HEK293 (cell line): ENCODE results near the gene EXD3.
A peak's percentile ranks its signal among the peaks of the same experiment; 100 is the strongest.

Experiments used
- HOXC10 ChIP-seq: sonication (generic); formaldehyde crosslinking; IDR thresholded peaks from 2 replicates; pipeline ENCODE4 v1.8.1; 2023; ENCODE audit warnings: mild to moderate bottlenecking, missing genetic modification reagents
- KLF7 ChIP-seq: fragments of 450-650 bp; formaldehyde crosslinking; IDR thresholded peaks from 2 replicates; pipeline ENCODE4 v1.5.1; 2016; ENCODE audit warnings: missing biosample characterization, missing genetic modification characterization, borderline replicate concordance
- SETDB1 ChIP-seq: IDR thresholded peaks from one replicate; pipeline ENCODE4 v1.6.1; 2017; ENCODE audit warnings: mild to moderate bottlenecking, low read length, moderate library complexity, mixed read lengths; ENCODE audit not compliant: insufficient read length
- SP2 ChIP-seq: fragments of 450-650 bp; formaldehyde crosslinking; IDR thresholded peaks from 2 replicates; pipeline ENCODE4 v1.5.1; 2016; ENCODE audit warnings: missing biosample characterization, missing genetic modification characterization
- SP3 ChIP-seq: fragments of 450-650 bp; formaldehyde crosslinking; IDR thresholded peaks from 2 replicates; pipeline ENCODE4 v1.5.1; 2016; ENCODE audit warnings: missing biosample characterization, missing genetic modification characterization
- ZBTB20 ChIP-seq: fragments of 450-650 bp; formaldehyde crosslinking; IDR thresholded peaks from 2 replicates; pipeline ENCODE4 v1.5.1; 2016; ENCODE audit warnings: missing biosample characterization, missing genetic modification characterization
- ZNF2 ChIP-seq: fragments of 450-650 bp; formaldehyde crosslinking; IDR thresholded peaks from 2 replicates; pipeline ENCODE4 v1.5.1; 2016; ENCODE audit warnings: missing biosample characterization, missing genetic modification characterization
- ZNF214 ChIP-seq: fragments of 450-650 bp; formaldehyde crosslinking; IDR thresholded peaks from 2 replicates; pipeline ENCODE4 v1.5.1; 2017; ENCODE audit warnings: missing biosample characterization, mild to moderate bottlenecking, missing genetic modification characterization, borderline replicate concordance
- ZNF221 ChIP-seq: fragments of 450-650 bp; formaldehyde crosslinking; IDR thresholded peaks from 2 replicates; pipeline ENCODE4 v1.5.1; 2017; ENCODE audit warnings: missing biosample characterization, missing genetic modification characterization, borderline replicate concordance
- ZNF335 ChIP-seq: fragments of 450-650 bp; formaldehyde crosslinking; conservative IDR thresholded peaks from 2 replicates; pipeline ENCODE4 v1.5.1; 2016; ENCODE audit warnings: missing biosample characterization, missing genetic modification characterization
- ZNF510 ChIP-seq: fragments of 450-650 bp; formaldehyde crosslinking; IDR thresholded peaks from 2 replicates; pipeline ENCODE4 v1.5.1; 2018; ENCODE audit warnings: mild to moderate bottlenecking, missing genetic modification characterization, missing biosample characterization; ENCODE audit not compliant: insufficient replicate concordance
- ZNF664 ChIP-seq: fragments of 450-650 bp; formaldehyde crosslinking; IDR thresholded peaks from 2 replicates; pipeline ENCODE4 v1.5.1; 2016; ENCODE audit warnings: missing biosample characterization, missing genetic modification characterization
- ZNF707 ChIP-seq: fragments of 450-650 bp; formaldehyde crosslinking; IDR thresholded peaks from 2 replicates; pipeline ENCODE4 v1.5.1; 2016; ENCODE audit warnings: missing biosample characterization, missing genetic modification characterization
- ZNF843 ChIP-seq: fragments of 450-650 bp; formaldehyde crosslinking; IDR thresholded peaks from 2 replicates; pipeline ENCODE4 v1.5.1; 2016; ENCODE audit warnings: missing biosample characterization, missing genetic modification characterization
- TF ChIP-seq, protein P1 (sequence below): fragments of 450-650 bp; formaldehyde crosslinking; IDR thresholded peaks from 2 replicates; pipeline ENCODE4 v1.5.1; 2016; ENCODE audit warnings: missing biosample characterization, missing genetic modification characterization
- TF ChIP-seq, protein P2 (sequence below): fragments of 450-650 bp; formaldehyde crosslinking; IDR thresholded peaks from 2 replicates; pipeline ENCODE4 v1.5.1; 2016; ENCODE audit warnings: missing biosample characterization, missing genetic modification characterization
- TF ChIP-seq, protein P3 (sequence below): fragments of 450-650 bp; formaldehyde crosslinking; IDR thresholded peaks from 2 replicates; pipeline ENCODE4 v1.5.1; 2016; ENCODE audit warnings: missing biosample characterization, missing genetic modification characterization
- TF ChIP-seq, protein P4 (sequence below): fragments of 450-650 bp; formaldehyde crosslinking; IDR thresholded peaks from 2 replicates; pipeline ENCODE4 v1.5.1; 2017; ENCODE audit warnings: missing biosample characterization, missing genetic modification characterization
- TF ChIP-seq, protein P5 (sequence below): fragments of 450-650 bp; formaldehyde crosslinking; IDR thresholded peaks from 2 replicates; pipeline ENCODE4 v1.5.1; 2016; ENCODE audit warnings: missing biosample characterization, missing genetic modification characterization
- TF ChIP-seq, protein P6 (sequence below): fragments of 450-650 bp; formaldehyde crosslinking; IDR thresholded peaks from 2 replicates; pipeline ENCODE4 v1.5.1; 2016; ENCODE audit warnings: missing biosample characterization, missing genetic modification characterization
- TF ChIP-seq, protein P7 (sequence below): fragments of 450-650 bp; formaldehyde crosslinking; IDR thresholded peaks from 2 replicates; pipeline ENCODE4 v1.5.1; 2016; ENCODE audit warnings: missing biosample characterization, missing genetic modification characterization

The EXD3 gene

DNA sequence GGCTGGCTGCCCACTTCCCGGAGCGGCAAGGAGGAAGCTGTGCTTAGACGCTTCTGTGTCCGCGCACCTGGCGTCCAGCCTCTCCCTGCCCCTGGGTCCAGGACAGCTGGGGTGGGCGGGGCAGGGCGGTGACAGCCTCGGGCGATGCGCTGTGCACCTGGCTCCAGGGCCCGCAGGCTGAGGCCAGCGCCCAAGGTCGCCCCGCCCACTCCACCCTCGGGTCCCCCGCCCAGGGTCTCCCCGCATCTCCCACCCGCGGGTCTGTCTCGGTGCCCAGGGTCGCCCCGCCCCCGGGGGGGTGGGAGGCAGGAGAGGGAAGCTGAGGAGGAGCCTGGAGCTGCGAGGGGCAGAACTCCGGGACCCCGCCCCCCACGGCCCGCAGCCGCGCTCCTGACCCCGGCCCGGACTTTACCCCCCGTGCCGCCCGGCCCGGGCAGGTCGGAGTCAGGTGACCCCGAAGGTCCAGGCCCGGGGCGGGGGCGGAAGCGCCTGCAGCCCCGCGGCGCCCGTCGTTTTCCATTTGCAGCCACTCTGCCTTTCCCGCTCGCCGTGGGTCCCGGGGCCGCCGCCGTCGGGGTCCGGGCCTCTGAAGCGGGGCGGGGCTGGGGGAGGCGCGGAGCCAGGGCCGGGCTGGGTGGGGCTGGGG lies 18.4 kb upstream of the EXD3 start, which contains the start of gene ENTPD8 (continued):
- TF ChIP-seq, protein P1, sequence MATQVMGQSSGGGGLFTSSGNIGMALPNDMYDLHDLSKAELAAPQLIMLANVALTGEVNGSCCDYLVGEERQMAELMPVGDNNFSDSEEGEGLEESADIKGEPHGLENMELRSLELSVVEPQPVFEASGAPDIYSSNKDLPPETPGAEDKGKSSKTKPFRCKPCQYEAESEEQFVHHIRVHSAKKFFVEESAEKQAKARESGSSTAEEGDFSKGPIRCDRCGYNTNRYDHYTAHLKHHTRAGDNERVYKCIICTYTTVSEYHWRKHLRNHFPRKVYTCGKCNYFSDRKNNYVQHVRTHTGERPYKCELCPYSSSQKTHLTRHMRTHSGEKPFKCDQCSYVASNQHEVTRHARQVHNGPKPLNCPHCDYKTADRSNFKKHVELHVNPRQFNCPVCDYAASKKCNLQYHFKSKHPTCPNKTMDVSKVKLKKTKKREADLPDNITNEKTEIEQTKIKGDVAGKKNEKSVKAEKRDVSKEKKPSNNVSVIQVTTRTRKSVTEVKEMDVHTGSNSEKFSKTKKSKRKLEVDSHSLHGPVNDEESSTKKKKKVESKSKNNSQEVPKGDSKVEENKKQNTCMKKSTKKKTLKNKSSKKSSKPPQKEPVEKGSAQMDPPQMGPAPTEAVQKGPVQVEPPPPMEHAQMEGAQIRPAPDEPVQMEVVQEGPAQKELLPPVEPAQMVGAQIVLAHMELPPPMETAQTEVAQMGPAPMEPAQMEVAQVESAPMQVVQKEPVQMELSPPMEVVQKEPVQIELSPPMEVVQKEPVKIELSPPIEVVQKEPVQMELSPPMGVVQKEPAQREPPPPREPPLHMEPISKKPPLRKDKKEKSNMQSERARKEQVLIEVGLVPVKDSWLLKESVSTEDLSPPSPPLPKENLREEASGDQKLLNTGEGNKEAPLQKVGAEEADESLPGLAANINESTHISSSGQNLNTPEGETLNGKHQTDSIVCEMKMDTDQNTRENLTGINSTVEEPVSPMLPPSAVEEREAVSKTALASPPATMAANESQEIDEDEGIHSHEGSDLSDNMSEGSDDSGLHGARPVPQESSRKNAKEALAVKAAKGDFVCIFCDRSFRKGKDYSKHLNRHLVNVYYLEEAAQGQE = no peak
- no peak for TF ChIP-seq ZNF664 (tag by site-specific recombination)
- TF ChIP-seq ZNF510 (tag by site-specific recombination) = no peak
- no peak; the same call in 1 of the 2 replicates for TF ChIP-seq KLF7 (tag by site-specific recombination)
- TF ChIP-seq ZNF221 = no peak
- TF ChIP-seq, protein P2, sequence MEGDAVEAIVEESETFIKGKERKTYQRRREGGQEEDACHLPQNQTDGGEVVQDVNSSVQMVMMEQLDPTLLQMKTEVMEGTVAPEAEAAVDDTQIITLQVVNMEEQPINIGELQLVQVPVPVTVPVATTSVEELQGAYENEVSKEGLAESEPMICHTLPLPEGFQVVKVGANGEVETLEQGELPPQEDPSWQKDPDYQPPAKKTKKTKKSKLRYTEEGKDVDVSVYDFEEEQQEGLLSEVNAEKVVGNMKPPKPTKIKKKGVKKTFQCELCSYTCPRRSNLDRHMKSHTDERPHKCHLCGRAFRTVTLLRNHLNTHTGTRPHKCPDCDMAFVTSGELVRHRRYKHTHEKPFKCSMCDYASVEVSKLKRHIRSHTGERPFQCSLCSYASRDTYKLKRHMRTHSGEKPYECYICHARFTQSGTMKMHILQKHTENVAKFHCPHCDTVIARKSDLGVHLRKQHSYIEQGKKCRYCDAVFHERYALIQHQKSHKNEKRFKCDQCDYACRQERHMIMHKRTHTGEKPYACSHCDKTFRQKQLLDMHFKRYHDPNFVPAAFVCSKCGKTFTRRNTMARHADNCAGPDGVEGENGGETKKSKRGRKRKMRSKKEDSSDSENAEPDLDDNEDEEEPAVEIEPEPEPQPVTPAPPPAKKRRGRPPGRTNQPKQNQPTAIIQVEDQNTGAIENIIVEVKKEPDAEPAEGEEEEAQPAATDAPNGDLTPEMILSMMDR (tag by site-specific recombination) = no peak
- peak; percentile 35; the same call in 1 of the 2 replicates for TF ChIP-seq ZNF335 (tag by site-specific recombination)
- no peak for TF ChIP-seq ZNF214 (tag by site-specific recombination)
- TF ChIP-seq SP2 (tag by site-specific recombination) = peak; percentile 86
- TF ChIP-seq SETDB1 = no peak
- TF ChIP-seq, protein P3, sequence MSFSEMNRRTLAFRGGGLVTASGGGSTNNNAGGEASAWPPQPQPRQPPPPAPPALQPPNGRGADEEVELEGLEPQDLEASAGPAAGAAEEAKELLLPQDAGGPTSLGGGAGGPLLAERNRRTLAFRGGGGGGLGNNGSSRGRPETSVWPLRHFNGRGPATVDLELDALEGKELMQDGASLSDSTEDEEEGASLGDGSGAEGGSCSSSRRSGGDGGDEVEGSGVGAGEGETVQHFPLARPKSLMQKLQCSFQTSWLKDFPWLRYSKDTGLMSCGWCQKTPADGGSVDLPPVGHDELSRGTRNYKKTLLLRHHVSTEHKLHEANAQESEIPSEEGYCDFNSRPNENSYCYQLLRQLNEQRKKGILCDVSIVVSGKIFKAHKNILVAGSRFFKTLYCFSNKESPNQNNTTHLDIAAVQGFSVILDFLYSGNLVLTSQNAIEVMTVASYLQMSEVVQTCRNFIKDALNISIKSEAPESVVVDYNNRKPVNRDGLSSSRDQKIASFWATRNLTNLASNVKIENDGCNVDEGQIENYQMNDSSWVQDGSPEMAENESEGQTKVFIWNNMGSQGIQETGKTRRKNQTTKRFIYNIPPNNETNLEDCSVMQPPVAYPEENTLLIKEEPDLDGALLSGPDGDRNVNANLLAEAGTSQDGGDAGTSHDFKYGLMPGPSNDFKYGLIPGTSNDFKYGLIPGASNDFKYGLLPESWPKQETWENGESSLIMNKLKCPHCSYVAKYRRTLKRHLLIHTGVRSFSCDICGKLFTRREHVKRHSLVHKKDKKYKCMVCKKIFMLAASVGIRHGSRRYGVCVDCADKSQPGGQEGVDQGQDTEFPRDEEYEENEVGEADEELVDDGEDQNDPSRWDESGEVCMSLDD = peak; percentile 80
- no peak for TF ChIP-seq HOXC10 (CRISPR knock-in tag)
- TF ChIP-seq ZNF707 = no peak
- TF ChIP-seq, protein P4, sequence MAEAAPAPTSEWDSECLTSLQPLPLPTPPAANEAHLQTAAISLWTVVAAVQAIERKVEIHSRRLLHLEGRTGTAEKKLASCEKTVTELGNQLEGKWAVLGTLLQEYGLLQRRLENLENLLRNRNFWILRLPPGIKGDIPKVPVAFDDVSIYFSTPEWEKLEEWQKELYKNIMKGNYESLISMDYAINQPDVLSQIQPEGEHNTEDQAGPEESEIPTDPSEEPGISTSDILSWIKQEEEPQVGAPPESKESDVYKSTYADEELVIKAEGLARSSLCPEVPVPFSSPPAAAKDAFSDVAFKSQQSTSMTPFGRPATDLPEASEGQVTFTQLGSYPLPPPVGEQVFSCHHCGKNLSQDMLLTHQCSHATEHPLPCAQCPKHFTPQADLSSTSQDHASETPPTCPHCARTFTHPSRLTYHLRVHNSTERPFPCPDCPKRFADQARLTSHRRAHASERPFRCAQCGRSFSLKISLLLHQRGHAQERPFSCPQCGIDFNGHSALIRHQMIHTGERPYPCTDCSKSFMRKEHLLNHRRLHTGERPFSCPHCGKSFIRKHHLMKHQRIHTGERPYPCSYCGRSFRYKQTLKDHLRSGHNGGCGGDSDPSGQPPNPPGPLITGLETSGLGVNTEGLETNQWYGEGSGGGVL = peak; percentile 74
- TF ChIP-seq ZNF2 (tag by site-specific recombination) = no peak
- TF ChIP-seq, protein P5, sequence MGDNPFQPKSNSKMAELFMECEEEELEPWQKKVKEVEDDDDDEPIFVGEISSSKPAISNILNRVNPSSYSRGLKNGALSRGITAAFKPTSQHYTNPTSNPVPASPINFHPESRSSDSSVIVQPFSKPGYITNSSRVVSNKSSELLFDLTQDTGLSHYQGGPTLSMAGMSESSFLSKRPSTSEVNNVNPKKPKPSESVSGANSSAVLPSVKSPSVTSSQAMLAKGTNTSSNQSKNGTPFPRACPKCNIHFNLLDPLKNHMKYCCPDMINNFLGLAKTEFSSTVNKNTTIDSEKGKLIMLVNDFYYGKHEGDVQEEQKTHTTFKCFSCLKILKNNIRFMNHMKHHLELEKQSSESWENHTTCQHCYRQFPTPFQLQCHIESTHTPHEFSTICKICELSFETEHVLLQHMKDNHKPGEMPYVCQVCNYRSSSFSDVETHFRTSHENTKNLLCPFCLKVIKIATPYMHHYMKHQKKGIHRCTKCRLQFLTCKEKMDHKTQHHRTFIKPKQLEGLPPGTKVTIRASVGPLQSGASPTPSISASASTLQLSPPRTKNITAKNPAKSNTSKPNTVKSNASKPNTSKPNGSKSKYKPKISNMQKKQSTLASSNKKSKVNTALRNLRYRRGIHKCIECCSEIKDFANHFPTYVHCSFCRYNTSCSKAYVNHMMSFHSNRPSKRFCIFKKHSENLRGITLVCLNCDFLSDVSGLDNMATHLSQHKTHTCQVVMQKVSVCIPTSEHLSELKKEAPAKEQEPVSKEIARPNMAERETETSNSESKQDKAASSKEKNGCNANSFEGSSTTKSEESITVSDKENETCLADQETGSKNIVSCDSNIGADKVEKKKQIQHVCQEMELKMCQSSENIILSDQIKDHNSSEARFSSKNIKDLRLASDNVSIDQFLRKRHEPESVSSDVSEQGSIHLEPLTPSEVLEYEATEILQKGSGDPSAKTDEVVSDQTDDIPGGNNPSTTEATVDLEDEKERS (tag by site-specific recombination) = no peak
- TF ChIP-seq, protein P6, sequence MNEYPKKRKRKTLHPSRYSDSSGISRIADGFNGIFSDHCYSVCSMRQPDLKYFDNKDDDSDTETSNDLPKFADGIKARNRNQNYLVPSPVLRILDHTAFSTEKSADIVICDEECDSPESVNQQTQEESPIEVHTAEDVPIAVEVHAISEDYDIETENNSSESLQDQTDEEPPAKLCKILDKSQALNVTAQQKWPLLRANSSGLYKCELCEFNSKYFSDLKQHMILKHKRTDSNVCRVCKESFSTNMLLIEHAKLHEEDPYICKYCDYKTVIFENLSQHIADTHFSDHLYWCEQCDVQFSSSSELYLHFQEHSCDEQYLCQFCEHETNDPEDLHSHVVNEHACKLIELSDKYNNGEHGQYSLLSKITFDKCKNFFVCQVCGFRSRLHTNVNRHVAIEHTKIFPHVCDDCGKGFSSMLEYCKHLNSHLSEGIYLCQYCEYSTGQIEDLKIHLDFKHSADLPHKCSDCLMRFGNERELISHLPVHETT = no peak
- TF ChIP-seq SP3 = peak; percentile 93
- no peak for TF ChIP-seq ZBTB20 (tag by site-specific recombination)
- TF ChIP-seq, protein P7, sequence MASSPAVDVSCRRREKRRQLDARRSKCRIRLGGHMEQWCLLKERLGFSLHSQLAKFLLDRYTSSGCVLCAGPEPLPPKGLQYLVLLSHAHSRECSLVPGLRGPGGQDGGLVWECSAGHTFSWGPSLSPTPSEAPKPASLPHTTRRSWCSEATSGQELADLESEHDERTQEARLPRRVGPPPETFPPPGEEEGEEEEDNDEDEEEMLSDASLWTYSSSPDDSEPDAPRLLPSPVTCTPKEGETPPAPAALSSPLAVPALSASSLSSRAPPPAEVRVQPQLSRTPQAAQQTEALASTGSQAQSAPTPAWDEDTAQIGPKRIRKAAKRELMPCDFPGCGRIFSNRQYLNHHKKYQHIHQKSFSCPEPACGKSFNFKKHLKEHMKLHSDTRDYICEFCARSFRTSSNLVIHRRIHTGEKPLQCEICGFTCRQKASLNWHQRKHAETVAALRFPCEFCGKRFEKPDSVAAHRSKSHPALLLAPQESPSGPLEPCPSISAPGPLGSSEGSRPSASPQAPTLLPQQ = peak; percentile 32; the same call in 1 of the 2 replicates
- no peak for TF ChIP-seq ZNF843
